ENCODE results near the gene GNB1L.
"Not testable (repeated sequence)": the region's sequence is repeated elsewhere in the genome, so short reads cannot be mapped to it uniquely, and the experiment has no call there.

Gene GNB1L

DNA sequence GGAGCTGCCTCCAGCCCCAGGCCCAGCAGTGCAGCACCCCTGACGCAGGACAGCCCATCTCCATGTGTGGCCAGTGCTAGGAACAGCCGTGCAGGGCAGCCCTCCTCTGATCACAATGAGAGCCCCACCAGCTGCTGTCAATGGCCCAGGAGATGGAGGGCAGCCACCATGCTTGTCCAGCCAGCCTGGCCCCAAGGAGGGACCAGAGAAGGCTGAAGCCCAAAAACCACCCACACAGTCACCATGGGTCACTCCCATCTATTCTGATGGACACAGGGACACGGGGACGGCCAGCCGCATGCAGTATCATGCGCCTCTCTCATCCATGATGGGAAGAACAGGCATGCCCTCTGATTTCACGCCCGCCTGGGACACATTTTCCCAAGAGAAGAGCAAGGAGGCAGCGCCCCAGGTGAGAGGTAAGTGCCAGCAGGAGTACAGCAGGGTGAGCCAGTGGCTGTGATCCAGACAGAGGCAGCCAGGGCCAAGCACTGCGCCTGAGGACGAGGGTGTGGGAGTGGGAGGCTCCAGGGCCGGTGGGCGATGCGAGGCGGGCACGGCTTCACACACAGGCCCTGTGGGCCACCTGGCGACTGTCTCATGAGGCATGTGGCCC lies 33.6 kb upstream of the GNB1L start:
- no peak for DNase-seq (ENCODE audit: low read depth)

DNA sequence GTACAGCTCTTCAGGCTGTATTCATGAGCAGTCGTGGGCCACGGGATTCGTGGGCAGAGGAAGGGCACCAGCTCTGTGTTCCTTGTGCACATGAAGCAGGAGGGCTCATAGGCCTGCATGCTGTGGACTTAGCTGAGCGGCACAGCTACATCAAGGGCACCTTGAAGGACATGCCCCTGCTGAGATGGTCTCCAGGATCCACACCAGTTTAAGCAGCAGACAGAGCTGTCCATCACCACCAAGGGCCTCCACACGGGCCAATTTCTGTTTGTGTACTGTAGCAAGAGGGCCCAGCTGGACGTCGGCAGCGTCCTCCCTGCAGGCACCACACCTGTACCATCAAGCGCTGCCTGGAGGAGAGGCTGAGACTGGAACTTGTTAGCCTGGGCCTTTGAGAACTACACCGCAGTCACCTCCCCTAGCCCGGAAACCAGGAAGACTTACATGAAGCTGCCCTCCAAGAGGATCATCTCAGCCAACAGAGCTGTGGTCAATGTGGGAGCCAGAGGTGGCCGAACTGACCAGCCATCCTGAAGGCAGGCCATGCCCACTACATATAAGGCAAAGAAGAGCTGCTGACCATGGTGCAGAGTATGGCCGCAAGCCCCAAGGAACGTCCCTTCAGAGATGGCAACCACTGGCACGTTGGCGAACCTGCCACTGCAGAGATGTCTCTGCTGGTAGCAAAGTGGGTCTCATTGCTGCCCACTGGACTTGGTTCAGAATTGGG lies 32.7 kb upstream of the GNB1L start:
- no peak for DNase-seq (ENCODE audit: low read depth)

DNA sequence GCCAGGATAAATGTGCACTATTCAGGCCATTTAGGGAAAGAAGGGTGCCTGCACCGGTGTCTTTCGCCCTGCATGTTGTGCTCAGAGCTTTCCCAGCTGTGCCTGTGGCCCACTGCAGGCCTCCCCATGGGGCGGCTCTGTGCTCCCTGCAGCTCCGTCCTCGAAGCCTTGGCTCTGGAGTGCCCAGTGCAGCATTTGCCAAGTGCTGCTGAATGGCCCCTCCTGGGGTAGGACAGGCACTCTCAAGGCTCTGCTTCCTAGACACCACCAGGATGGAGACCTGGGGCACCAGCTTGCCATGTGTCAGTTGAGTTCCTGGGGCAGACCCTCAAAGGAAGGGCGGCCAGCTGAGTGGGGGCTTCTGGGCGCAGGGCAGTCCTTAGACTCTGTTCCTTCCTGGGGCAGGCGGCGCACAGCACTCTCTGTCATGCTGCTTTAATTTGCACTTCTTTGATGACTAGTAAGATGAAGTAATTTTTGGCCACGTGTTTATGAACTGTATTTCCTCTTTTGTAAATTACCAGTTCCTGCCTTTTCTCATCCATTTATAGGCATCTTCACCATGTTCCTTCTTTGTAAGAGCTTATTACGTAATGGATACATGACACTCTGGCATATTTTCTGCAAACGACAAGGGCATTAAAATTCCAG lies 32.1 kb upstream of the GNB1L start:
- no peak for DNase-seq (ENCODE audit: low read depth)

DNA sequence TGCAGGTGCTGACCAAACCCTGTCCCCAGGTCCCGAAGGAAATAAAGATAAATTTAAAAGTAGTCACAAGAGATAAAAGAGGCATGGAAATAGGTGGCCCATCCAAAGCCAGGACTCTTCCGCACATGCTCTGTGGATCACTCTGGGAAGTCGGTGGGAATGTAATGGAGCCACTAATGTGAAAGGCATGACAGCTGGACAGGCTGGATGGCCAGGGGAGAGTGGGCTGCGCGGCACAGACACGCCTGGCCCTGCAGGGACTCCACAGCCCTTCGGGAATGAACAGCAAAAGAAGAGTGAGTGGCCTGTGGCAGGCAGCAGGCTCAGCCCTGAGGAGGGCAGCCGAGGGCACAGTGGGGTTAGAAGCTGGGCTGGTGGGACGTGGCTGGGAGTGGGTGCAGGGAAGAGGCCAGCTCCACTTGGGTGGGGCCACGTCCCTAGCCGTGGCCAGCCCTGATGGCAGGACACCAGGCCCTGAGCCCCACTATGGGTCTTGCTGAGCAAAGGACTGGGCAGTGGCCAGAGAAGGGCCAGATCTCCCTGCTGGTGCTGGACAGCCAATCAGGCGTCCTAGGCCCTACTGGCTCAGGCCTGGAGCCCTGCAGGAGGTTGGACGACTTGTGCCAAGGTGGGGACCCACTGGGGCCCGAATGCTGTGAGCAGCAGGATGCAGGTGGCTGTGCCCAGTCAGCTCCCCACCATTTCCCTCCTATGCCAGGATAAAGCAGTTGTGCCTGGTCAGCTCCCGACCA lies 31.3 kb upstream of the GNB1L start:
- DNase-seq (ENCODE audit: low read depth) = no peak

DNA sequence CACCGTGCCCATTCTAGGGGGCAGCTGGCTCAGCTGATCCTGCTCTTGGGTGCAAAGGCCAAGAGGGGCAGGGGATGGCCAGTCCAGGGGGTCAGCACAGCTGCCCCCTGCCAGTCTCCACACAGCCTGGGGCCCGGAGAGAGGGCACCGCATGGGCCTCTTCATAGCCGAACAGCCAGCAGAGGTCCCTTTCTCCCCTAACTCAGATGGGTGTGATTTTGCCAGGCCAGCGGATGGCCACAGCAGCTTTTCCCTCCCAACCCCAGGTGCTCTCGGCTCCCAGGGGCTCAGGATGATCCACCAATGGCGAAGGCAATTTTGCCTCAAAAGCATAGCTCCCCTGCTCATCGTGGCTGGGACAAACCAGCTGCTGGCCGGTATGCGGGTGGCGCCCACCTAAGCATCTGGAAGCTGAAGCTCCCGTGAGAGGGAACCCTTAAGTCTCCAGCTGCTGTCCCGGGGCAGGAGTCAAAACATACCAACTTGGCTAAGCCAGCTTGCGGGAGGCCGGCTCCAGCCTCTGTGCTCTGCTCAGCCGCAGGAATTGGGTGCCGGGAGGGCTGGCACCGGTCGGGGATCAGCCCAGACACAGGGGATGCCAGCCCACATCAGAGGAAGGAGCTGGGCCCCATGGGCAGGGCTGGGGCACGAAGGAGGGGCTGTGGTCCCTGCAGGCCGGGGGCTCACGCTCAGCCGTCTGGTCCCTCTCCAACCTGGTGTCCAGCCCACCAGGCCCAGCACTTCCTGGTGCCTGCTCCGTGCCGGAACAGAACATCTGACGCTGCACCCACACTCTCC lies 30.5 kb upstream of the GNB1L start:
- no peak for DNase-seq (ENCODE audit: low read depth)

DNA sequence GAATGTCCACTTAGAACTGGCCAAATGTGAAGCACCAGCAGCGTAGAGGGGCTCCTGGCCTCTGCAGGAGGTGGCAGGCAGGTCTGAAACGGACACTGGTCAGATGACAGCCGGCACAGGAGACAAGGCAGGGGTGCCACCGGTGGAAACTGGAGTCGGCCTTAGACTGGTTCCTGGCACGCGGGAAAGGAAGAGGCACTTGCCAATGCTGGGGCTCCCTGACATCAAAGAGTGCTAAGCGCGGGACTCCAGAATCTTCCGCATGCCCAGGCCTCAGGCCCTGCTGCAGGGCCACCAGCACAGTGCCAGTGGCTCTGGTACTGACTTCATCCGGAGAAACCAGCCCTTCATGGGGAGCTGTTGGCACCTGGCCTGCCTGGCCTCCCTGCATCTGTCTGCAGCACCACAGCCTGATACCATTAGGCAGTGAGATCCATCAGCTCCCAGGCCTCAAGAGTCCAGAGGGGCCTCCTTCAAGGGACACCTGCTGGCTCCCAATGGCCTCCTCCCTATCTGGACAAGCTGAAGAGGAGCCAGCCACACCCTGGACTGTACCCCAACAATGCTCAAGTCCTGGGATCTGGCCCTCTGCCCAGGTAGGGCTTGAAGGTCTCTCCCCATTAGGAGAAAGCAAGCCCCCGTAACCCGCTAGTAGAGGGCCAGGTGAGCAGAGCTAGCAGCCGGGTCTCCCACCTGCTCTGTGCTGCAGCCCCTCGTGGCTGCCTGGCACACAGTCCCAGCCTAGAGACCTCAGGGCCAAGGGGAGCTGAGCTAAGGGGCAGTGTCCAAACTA lies 29.7 kb upstream of the GNB1L start:
- DNase-seq (ENCODE audit: low read depth) = no peak

DNA sequence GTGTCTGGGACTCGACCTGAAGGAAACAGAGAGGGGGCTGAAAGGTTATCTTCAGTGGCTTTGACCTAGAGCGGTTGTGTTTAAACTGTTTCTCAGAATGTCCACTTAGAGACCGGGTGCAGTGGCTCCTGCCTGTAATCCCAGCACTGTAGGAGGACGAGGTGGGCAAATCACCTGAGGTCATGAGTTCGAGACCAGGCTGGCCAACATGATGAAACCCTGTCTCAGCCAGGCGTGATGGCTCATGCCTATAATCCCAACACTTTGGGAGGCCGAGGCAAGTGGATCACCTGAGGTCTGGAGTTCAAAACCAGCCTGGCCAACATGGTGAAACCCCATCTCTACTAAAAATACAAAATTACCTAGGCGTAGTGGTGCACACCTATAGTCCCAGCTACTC lies 28.8 kb upstream of the GNB1L start:
- not testable (repeated sequence) for DNase-seq (ENCODE audit: low read depth)

DNA sequence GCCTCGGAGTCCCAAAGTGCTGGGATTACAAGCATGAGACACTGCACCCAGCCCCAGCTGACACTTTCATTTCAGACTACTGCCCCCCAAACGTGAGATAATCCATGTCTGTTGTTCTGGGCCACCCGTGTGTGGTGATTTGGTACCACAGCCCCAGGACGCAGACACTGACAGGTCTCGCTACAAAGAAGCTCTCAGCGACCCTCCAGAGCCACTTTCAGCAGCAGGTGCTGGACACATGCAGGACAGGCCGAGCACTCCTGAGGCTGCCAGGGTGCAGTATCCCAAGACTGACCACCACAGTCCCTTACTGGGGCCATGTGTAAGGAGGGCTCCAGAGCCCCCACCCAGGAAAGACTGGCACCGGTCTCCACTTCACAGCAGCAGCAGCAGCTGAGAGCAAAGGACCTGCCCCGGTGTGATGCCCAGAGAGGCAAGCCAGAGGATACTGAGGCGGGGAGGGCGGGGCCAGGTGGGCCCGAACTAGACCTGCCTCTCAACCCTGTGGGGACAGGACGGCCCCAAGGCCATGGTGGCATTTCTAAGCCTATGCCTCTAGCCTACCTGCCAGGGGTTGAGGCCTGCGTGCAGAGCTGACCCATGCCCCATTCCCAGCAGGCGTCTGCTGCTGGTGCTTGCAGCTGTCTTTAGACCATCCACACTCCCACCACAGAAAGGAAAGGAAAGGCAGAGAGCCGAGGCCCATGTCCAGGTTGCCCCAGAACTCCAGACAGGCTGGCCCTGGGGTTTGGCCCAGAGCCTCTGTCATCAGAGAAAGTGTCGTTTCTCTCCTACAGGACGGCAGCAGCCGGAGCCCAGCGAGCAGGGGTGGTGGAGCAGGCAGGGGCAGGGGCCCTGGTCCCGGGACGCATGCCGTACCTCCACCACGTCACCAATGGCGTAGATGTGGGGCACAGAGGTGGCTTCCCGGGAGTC lies 28.0 kb upstream of the GNB1L start:
- no peak for DNase-seq (ENCODE audit: low read depth)

DNA sequence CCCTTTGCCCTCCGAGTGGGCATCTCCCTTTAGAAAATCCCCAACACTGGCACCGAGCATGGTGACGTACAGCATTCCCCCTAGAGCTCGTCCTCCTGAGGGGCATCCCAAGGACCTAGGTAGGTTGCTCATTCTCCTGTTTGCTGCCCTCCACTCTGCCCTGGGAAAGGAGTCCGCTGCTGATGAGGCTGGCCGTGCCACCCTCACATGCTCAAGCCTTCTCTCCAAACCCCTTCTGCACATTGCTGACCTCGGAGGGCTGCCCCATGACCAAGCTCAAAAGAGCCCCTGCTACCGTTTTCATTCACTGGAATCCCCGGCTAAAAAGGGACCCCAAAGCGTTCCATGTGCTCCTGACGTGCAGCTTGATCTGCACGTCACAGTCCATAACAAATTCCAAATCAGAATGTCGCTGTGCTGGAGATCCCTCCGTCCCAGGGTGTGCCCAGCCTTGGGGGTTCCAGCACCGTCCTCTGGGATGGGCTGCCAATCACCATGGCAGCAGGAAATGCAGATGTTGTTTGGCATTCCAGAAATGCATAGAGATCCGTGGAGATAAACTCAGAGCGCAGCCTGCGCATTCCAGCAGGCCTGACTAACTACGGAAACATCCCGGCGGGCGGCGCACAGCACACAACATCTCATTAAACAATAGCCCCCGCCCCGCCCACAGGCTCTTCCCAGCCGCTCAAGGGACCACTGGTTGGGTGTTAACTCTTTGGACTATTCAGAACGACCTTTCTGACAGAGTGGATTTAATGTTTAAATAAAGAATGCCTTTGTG lies 26.3 kb upstream of the GNB1L start:
- peak; percentile 91 for DNase-seq (ENCODE audit: low read depth)

DNA sequence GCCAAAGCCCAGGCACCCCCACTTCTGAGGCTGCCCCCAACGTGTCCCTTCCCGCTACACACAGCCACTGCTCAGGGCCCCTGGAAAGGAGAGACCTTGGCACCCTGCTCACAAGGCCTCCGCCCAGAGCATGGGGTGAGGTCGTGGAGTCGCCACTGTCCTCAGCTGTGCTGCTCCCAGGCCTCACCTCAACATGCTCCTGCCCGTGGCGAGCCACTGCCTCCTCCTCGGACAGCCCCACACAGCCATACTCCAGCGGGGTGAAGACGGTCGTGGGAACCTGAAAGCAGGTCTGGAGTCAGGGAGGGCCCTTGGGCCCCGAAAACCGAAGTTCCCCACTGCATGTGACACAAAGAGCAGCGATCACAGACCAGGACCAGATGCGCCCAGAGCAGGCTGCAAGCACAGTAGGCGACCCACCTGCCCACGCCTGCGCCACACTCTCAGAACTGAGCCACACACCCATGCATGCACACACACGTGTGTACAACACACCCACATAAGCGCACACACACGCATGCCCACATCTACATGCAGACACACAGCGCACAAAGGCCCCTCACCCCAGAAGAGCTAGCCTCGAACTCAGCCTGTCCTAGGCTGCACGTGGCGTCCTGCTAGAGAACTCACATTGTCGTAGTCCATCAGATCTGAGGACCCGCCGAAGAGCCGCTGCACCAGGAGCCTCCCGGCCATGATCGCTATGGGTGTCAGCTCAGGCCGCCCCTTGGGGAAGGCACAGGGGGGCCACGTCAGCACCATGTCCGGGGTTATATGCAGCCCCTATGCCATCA lies 25.5 kb upstream of the GNB1L start:
- DNase-seq (ENCODE audit: low read depth) = no peak

DNA sequence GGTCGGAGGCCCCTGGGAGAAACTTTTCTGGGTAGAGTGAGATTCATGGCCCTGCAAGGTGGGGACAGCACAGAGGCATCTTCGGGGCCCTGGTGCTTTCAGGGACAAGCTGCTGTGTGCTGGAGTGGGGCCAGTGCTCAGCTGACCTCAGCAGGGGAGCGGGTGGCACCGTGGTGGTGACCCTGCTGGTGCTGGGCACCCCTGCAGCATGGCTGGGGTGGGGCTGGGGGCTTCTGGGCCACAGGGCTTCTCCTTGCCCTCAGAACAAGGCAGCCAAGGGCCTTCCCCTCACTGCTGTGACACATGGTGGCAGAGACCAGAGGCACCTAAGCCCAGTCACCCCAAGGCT lies 24.9 kb upstream of the GNB1L start:
- no peak for DNase-seq (ENCODE audit: low read depth)

DNA sequence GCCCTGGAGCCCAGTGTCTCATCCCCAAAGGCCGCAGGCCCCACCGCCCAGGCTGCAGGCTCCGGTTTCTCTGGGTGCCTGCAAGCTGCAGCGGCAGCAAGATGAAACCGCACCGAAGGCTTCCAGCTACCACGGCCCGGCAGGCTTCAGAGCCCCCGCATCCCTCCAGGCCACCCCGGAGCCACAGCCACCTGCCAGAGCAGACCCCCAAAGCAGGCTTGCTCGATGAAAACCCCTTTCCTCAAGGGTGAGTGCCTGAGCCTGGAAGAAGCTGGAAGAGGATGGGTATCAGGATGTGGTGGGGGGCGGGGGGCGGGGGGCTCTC lies 24.5 kb upstream of the GNB1L start:
- no peak for DNase-seq (ENCODE audit: low read depth)

DNA sequence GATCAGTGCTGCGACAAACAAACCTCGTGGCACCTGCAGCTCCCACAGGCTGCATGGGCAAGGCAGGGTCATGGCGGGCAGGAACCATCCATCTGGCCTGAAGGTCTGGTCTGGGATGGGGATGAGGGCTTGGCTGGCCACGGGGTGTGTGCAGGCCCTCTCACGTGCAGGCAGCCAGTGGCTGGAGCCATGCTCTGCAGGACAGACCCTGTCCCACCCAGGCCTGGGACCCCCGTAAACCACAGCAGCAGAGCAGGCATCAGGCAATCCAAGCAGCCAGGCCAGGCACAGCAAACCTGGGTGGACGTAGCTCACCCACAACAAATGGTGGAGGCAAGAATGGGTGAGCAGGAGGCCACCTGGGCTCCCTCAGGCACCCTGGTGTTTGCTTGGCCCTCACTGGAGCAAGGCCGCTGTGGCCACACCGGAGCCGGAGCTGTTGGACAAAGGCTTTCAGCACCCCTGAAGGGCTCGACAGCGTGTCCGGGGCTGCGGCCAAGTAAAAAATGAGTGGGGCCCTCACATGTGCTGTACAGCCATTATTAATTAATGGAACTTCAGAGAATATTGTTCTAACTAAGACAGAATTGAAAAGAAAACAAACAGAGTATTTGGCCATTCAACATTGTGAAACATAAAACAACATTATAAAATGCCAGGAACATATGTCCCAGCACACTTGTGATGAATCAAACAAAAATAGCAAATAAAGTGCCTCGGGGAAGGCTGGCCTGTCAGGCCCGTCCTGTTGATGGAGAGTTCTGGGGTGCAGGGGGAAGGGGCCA lies 24.0 kb upstream of the GNB1L start:
- DNase-seq (ENCODE audit: low read depth) = peak; percentile 47

DNA sequence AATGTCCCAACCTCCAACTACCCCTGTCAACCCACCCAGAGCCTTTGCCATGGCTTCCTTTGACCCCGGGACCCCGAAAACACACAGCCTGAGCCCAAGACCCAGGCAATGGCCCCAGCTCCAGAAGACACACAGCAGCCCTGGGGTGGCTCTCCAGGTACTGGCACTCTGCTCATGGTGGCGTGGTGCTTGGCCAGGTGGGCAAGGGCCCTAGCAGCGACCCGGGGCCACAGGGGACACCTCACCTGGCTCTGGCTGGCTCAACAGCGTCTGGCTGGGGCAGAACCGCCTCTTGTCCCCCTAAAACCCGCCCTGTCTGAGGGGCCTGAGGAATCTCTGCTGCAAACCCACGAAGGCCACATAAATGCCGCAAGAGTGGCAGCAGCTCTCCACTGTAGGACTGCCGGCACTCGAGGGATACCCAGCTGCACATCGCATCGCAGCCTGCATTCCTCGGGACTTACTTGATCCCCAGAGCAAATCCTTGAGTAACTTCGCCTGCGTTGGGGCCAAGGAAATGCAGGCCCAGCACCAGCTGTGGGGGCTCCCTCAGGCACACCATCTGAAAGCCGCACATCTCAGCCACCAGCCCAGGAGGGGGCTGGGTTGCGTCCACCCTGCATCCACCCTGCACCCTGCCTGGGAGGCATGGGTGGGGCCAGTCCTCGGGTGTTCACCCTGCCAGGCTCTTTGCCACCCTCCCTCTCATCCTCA lies 23.1 kb upstream of the GNB1L start:
- peak; percentile 65 for DNase-seq (ENCODE audit: low read depth)

DNA sequence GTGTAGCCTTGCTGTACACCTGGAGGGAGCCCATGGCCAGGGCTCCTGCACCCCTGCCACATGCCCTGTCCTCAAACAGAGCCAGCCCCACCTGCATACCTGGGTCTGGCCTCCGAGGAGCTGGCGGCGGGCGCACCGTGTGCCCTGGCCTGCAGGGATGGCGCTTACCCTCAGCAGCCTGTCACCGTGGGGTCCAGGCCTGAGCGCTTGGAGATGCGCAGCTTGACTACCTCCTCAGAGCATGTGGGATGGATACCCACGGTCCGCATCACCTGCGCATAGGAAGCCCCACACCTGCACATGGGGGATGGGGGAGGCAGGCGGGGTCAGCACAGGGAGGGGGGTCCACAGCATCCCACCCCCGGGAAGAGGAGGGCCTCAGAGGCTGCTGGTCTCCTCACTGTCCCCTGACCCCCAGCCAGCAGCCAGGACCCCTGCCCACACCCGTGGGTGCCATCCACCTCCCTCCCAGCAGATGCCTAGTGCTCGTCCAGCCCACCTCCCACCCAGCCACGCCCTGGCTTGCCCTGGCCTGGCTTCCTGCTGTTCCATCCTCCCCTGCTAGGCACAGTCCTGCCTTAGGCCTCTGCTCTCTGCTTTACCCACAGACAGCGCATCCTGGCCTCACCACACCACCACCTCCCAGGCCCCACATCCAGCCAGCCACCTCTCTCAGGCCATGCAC lies 22.4 kb upstream of the GNB1L start:
- no peak for DNase-seq (ENCODE audit: low read depth)

DNA sequence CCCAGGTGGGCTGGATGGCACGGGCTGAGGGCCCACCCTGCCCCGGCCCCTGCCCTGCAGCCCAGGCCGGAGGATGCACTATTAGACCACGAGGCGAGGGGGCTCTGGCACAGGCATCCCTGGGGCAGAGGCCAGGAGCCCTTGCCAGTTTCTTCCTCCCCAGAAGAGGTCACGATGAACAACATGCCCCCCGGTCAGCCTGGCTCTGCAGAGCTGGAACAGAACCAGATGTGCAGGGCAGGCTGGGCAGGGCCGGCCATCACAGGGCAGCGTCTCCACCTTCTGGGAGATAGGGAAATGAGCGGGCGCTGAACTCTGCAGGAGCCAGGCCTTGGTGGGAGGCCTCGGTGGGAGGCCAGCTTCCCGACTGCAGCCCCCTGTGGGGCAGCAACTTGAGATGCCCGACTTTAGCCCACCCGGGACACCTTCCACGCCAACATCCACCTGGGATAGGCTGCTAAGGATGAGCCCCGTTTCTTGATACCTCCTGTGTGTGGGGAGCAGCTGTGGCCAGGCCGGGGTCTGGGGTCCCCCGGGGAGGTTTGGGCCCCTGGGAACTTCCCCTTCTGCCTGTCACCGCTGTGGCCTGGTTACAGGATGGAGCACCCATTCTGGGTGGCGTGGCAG lies 21.8 kb upstream of the GNB1L start:
- DNase-seq (ENCODE audit: low read depth) = no peak

Measured in fibroblast of the conjunctiva (primary cell).